Activated naive CD4-positive, alpha-beta T cell treated with anti-CD3 and anti-CD28 coated beads for 36 hours (primary cell): ENCODE results near the gene OXER1. TPM values are rescaled to one million over a fixed set of nuclear protein-coding genes. Genes with fewer than 3 reads are reported as not detected.

ENCODE experiments used
- CTCF ChIA-PET: fragments of 350-600 bp; sonication (Branson Sonifier 250); formaldehyde crosslinking; loops from one replicate; lab custom pipeline; 2021; ENCODE audit warnings: antibody characterized with exemption; lab: Charles Lee
- DNase-seq: peaks from one replicate; pipeline ENCODE4 v3.0.0-alpha.2; 2020
- H3K27ac Mint-ChIP-seq: one replicate; pipeline ENCODE4 v1.8.0; 2021; ENCODE audit warnings: mild to moderate bottlenecking, mixed read lengths
- H3K27me3 Mint-ChIP-seq: one replicate; pipeline ENCODE4 v1.8.0; 2021; ENCODE audit warnings: low read depth, mixed read lengths
- H3K36me3 Mint-ChIP-seq: one replicate; pipeline ENCODE4 v1.8.0; 2021; ENCODE audit warnings: low read depth, mixed read lengths
- H3K4me1 Mint-ChIP-seq: one replicate; pipeline ENCODE4 v1.8.0; 2021; ENCODE audit warnings: low read depth, mixed read lengths
- H3K4me3 Mint-ChIP-seq: one replicate; pipeline ENCODE4 v1.8.0; 2021; ENCODE audit warnings: mild to moderate bottlenecking, moderate library complexity, mixed read lengths
- H3K9me3 Mint-ChIP-seq: one replicate; pipeline ENCODE4 v1.8.0; 2021; ENCODE audit warnings: mixed read lengths
- intact Hi-C: fragments of 100-400 bp; cut with micrococcal nuclease; formaldehyde crosslinking; loops from one replicate; pipeline ENCODE4 v1.15.1; 2023
- total RNA-seq, 2 experiments: library from RNA; stranded (reverse); gene quantifications; one replicate each; pipeline ENCODE4 v1.2.3, GENCODE V29; 2021

The OXER1 gene
- total RNA-seq, 2 experiments from 2014 or later, result 0.14 TPM; not detected in 1

DNA sequence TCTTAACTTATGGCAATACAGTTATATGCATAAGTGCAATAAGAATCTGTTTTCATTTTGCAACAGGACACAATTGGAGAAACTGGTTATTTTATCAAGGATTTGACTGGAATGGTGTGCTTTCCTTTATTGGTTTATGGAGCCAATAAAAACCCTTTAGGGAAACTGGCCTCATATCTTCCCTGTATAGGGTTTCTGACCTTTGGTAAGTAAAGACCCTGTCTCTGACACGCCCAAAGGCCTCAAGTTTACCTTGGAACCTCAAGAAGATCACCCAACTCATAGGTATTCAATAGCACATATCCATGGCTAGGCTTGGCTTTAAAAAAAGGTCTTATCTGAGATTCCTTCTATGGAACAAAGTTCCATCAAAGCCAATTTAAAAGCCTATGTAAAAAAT is 17.2 kb upstream of the OXER1 start:
- CTCF ChIA-PET, result interaction anchor here (0.6 kb wide), 1 partner anchor 47 kb away, joined by 4 read pairs; no protein-coding TSS in a partner anchor
- Mint-ChIP-seq H3K36me3 (peaks cover 11% of the 10 kb centered on the region), H3K4me1 (peaks cover 5% of the 10 kb centered on the region), H3K9me3 (peaks cover 17% of the 10 kb centered on the region), H3K27me3 (no peaks in the 10 kb centered on the region), H3K4me3 (no peak overlapping the region), H3K27ac (no peak overlapping the region)
- intact Hi-C loops, result no loop called here
- no peak for DNase-seq

DNA sequence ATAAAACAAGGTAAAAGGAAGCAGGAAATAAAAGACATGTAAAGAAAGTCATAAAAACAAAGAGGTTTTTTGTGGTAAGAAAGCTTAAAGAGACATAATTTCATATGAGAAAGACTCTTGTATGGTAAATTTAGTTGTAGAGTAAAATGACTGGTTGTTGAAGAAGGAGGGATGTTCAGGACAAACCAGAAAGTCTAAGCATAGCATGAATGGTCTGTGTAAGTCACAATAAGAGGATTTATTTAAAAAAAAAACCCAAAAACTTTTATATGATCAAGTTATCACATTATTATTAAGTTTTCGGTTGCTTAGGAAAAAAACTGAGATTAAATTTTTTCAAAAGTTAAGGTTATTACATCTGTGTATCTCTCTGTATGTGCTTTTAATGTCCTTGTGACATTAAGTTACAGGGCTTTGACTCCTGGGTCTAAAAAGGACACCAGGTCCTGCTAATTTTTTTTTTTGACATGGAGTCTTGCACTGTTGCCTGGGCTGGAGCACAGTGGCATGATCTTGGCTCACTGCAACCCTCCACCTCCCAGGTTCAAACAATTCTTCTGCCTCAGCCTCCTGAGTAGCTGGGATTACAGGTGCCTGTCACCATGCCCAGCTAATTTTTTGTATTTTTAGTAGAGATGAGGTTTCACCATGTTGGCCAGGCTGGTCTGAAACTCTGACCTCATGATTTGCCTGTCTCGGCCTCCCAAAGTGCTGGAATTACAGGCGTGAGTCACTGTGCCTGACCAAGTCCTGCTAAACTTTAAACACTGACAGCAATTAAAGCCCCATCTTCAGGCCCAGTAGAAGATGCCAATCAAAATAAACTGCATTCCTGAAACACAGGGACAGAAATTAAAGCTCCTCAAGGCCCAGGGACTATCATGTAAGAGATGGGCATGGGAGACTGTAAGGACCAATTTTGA is 14.2 kb upstream of the OXER1 start:
- Mint-ChIP-seq H3K4me3 (no peak overlapping the region), H3K9me3 (peaks cover 17% of the 10 kb centered on the region), H3K27me3 (no peaks in the 10 kb centered on the region), H3K27ac (no peak overlapping the region), H3K36me3 (peaks cover 11% of the 10 kb centered on the region), H3K4me1 (peaks cover 14% of the 10 kb centered on the region)
- CTCF ChIA-PET, result interaction anchor here (0.6 to 1.8 kb wide), 2 partner anchors 20 to 184 kb away, joined by 3 to 6 read pairs; no protein-coding TSS in a partner anchor
- DNase-seq, result no peak
- intact Hi-C loops, result no loop called here

DNA sequence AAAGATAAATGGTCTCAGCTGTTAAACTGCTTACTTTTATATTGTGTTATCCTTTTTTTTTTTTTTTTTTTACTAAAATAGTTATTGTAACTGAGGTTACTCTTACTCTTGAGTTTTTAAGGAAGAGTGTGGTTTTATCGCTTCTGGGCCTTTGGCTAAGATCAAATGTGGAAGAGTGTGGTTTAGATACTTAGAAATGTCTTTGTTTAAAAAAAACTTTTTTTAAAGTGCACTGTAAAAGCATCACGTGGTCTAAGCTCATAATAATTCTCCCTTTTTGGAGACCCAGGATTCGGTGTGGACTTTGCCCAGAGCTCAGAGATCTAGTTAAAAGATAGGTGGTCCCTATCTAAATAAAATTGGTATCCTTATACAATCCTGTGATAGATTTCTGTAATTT is 11.9 kb upstream of the OXER1 start:
- Mint-ChIP-seq H3K27me3 (no peaks in the 10 kb centered on the region), H3K9me3 (peaks cover 13% of the 10 kb centered on the region), H3K27ac (no peak overlapping the region), H3K4me1 (peaks cover 14% of the 10 kb centered on the region), H3K36me3 (peaks cover 10% of the 10 kb centered on the region), H3K4me3 (no peak overlapping the region)
- CTCF ChIA-PET, result interaction anchor here (0.8 kb wide), 1 partner anchor 179 kb away, joined by 3 read pairs; no protein-coding TSS in a partner anchor
- intact Hi-C loops, result no loop called here
- DNase-seq, result no peak

DNA sequence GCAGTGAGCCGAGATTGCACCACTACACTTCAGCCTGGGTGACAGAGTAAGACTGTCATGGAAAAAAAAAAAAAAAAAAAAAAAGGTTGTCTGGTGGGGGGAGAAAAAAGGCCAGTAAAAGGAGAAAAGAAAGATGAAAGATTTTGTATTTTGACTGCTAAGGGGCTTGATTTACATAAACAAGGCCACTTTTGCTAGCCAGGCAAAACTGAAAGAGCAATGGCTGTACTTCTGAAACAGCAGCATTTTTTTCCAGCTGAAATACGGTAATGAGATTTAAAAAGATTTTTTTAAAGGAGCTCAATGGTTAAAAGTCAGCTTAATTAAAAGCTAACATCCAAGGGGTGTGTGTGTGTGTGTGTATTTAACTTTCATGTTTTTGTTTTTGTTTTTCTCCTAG is 11.3 kb upstream of the OXER1 start:
- CTCF ChIA-PET, result no interaction called here
- Mint-ChIP-seq H3K4me1 (peaks cover 14% of the 10 kb centered on the region), H3K36me3 (peaks cover 6% of the 10 kb centered on the region), H3K27ac (no peak overlapping the region), H3K27me3 (no peaks in the 10 kb centered on the region), H3K9me3 (peaks cover 9% of the 10 kb centered on the region), H3K4me3 (no peak overlapping the region)
- DNase-seq, result no peak
- intact Hi-C loops, result no loop called here

DNA sequence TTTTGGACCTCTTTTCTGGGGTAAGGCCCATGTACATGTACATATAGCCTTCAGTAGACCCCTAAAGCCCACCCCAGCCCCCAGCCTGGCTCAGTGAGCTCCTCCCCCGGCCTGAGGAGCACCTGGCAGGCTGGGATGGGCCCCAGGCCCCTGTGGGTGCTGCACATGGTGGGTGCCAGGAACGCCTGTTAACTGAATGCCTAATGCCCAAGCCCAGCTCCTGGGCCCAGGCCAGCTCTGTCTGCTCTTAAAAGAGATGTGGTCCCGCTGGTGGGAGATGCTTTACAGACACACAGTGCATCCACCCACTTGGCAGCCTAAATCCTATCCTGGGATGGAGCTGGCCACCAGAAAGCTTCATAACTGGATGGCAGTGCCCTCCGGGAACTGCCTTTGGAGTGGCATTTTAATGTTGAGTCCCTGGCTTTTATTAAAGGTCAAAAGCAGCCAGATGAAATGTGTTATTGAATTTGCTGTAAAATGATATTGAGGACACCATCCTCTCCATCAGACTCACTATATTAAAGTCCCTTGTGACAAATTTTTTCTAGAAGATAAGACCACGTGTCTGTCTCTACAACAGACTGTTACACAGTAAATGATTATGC is 7.7 kb upstream of the OXER1 start:
- CTCF ChIA-PET, result interaction anchor here (0.6 kb wide), 1 partner anchor 531 kb away, joined by 3 read pairs; no protein-coding TSS in a partner anchor
- Mint-ChIP-seq H3K9me3 (no peaks in the 10 kb centered on the region), H3K27ac (no peak overlapping the region), H3K4me1 (peaks cover 12% of the 10 kb centered on the region), H3K27me3 (no peaks in the 10 kb centered on the region), H3K4me3 (no peak overlapping the region), H3K36me3 (no peaks in the 10 kb centered on the region)
- DNase-seq, result no peak
- intact Hi-C loops, result no loop called here

DNA sequence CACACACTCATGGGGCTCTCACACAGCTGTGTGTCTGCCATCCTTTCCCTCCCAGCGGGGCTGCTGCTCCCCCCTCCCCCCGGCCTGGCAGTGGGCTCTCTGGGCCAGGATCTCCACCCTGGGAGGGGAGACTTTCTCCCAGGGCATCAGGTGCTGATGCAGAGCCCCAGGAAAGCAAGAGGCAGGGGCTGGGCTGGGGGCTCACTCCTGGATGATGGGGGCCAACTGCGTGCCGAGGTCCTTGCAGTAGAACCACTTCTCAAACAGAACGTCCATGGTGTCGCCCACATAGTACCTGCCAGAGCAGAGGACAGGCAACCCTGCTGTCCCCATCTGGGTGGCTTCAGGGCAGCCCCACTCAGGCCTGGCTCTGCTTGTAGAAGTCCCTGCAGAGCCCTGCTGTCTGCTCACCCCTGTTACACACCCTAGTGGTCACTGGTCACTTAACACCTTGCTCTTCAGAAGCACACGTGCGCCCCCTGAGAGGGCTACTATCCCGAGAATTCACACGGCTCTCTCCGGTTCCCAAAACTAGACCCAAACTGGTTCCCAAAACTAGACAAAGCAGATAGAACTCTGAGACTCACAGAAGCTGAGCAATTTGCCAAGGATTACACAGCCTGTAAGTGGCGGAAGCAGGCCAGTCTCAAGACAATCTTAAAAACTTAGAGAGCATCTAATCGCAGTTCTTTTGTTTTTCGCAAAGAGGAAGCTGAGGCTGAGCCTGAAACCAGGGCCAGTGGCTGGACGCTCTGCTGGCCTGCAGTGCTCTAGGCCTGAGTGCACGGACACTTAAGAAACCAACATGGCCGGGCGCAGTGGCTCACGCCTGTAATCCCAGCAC is 6.6 kb upstream of the OXER1 start:
- Mint-ChIP-seq H3K9me3 (no peaks in the 10 kb centered on the region), H3K4me1 (peaks cover 5% of the 10 kb centered on the region), H3K4me3 (no peak overlapping the region), H3K27me3 (no peaks in the 10 kb centered on the region), H3K36me3 (no peaks in the 10 kb centered on the region), H3K27ac (no peak overlapping the region)
- DNase-seq, result peak; percentile 6
- intact Hi-C loops, result no loop called here
- CTCF ChIA-PET, result no interaction called here

DNA sequence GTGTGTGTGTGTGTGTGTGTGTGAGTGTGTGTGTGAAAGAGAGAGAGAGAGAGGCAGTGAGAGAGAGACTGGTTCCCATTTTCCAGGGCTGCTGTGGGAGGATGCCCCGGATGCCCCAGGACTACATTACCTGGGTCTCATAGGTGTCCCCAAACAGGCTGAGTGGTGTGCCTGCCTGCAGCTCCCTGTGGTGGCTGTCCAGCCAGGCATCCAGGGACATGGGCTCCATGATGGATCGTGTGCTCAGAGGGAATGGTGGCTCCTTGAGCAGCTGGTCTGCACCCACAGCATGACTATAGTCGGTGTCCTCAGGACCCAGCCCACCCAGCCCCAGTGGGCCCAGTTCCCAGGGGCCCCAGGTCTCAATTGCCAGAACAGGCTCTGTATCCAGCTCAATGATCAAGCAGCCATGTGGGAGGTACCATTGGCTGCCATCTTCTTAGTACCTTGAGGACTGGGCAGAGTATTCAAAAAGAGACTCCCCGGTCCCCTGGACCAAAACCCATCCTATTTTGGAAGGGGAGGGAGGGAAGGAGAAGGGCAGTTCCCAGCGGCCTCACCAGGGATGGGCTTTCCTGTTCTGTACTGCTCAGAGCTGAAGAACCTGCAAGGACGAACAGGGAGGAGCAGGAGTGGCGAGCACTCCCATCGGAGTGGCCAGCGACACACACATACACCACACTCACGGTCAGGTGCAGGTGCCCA is 5.8 kb upstream of the OXER1 start:
- intact Hi-C loops, result no loop called here
- Mint-ChIP-seq H3K9me3 (no peaks in the 10 kb centered on the region), H3K4me1 (no peaks in the 10 kb centered on the region), H3K27me3 (no peaks in the 10 kb centered on the region), H3K36me3 (no peaks in the 10 kb centered on the region), H3K4me3 (no peak overlapping the region), H3K27ac (no peak overlapping the region)
- CTCF ChIA-PET, result no interaction called here
- DNase-seq, result peak; percentile 0

DNA sequence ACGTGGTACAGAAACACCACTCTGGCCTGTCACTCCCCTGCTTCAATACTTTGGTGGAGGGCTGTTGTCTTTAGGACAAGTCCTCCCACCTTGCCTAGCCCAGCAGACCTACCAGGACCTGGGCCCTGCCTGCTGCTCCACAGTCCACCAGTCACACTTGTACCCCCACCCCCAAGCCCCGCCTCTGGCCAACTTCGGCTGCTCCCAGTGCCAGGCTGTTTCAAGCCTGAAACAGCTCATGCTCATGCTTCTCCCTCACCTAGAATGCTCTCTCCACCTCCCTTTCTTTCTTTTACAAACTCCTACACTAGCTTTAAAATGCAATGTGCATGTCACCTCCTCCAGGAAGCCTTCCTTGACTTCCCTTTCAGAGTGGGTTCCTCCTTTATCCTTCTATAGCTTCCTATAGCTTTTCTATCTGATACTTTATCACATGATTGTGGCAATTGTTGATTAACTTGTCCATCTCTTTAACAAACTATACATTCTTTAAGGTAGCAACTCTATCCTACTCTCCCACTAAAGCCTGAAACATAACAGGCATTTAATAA is 4.8 kb upstream of the OXER1 start:
- Mint-ChIP-seq H3K27me3 (no peaks in the 10 kb centered on the region), H3K4me3 (no peak overlapping the region), H3K27ac (no peak overlapping the region), H3K4me1 (no peaks in the 10 kb centered on the region), H3K36me3 (no peaks in the 10 kb centered on the region), H3K9me3 (no peaks in the 10 kb centered on the region)
- DNase-seq, result peak; percentile 1
- CTCF ChIA-PET, result interaction anchor here (0.8 kb wide), 1 partner anchor 255 kb away, joined by 3 read pairs; no protein-coding TSS in a partner anchor
- intact Hi-C loops, result no loop called here

DNA sequence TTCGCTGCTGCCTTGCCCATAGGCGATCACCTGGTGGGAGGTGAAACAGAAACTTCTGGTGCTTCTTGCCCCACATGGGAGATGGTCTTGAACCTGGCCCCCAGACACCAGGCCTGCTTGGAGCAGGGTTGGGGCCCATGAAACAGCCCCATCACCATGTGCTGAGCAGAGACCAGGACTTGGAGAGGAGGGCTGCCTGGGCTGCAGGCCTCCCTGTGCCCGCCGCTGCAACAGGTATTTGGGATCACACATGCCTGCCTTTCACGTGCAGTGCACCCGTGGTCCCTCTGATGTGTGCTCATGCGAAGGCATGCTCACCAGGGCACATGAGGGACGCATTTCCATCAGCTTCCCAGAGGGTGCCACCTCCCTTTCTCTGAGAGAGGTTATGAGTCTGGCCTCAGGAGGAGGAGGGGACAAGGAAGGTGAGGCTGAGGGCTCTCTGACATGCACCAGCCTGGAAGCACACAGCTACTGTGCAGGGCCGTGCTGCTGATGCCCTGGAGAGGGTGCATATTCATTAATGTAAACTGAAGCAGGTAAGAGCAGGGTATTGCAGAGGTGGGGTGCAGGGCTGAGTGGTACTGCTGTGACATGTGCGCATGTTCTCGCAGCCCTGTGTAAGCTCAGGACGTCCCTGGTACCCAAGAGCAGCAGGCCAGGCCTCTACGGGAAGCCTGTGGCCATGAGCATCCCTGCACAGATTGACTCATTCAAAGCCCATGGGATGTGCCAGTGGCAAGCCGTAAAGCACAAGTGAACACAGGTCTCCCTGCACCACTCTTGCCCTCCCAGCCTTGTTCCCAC is 4.2 kb upstream of the OXER1 start:
- DNase-seq, result no peak
- CTCF ChIA-PET, result interaction anchor here (0.8 kb wide), 2 partner anchors 59 to 254 kb away, joined by 3 read pairs; no protein-coding TSS in a partner anchor
- H3K27ac Mint-ChIP-seq, result no peak overlapping the region
- no peaks in the 10 kb centered on the region for H3K9me3 Mint-ChIP-seq
- intact Hi-C loops, result no loop called here
- no peaks in the 10 kb centered on the region for H3K36me3 Mint-ChIP-seq
- H3K4me3 Mint-ChIP-seq, result no peak overlapping the region
- H3K4me1 Mint-ChIP-seq, result no peaks in the 10 kb centered on the region
- H3K27me3 Mint-ChIP-seq, result no peaks in the 10 kb centered on the region

DNA sequence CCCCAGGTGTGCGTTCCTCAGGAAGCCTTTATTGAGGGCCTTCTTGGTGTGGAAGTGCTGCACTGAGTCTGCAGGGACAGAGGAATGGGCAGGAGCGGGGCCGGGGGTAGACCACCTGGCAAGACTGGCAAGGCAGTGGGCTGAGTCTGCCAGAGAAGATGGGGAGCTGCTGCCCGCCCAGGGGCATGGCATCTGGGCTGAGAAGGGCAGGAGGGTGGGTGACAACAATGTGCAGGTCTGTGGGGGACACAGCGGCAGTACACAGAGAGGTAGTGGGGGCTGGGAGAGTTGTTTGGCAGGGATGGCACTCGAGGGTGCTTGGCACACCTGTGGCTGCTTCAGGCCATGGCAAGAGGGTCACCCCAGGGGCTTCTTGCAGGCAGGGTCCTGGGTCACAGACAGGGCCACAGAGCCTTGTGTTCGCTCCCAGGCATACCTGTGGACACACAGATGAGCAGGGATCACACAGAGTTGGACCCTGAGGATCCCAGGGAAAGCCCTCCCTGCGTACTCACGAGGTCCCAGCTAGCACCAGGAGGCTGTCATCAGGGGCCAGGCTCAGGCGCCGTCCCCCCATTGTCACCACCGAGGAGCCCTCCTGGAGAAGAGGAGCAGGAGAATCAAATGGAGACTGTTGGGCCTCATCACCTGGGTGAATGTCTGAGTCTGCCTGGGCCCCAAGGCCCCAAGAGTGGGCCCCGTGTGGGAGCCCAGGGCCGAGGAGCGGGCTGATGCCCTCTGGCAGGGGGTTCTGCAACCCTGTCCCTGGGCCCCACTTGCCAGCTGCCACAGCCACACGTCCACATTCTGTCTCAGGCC is 3.4 kb upstream of the OXER1 start:
- intact Hi-C loops, result no loop called here
- Mint-ChIP-seq H3K4me1 (no peaks in the 10 kb centered on the region), H3K9me3 (no peaks in the 10 kb centered on the region), H3K36me3 (no peaks in the 10 kb centered on the region), H3K4me3 (no peak overlapping the region), H3K27me3 (no peaks in the 10 kb centered on the region), H3K27ac (no peak overlapping the region)
- DNase-seq, result no peak
- CTCF ChIA-PET, result interaction anchor here (0.8 kb wide), 1 partner anchor 60 kb away, joined by 3 read pairs; no protein-coding TSS in a partner anchor
